Measurements from ENCODE around the gene ATP11A.

DNA sequence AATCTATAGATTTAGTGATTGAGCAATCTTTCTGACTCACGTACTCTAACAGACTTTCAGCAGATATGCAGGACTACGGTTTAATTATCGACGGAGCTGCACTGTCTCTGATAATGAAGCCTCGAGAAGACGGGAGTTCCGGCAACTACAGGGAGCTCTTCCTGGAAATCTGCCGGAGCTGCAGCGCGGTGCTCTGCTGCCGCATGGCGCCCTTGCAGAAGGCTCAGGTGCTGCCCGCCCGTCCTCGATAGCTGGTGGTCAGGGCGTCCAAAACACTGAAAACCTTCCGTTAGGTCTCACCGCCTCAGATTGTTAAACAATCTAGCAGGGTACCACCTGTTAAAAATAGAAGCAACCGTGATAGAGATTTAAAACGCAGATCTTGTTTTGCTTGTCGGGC is 166.0 kb downstream of the ATP11A start:
- no peak for TF ChIP-seq EZH2 (IDR thresholded peaks at IDR 0.05; ENCODE audit: borderline replicate concordance, low read depth, low read length, severe bottlenecking)
- TF ChIP-seq, protein P1, sequence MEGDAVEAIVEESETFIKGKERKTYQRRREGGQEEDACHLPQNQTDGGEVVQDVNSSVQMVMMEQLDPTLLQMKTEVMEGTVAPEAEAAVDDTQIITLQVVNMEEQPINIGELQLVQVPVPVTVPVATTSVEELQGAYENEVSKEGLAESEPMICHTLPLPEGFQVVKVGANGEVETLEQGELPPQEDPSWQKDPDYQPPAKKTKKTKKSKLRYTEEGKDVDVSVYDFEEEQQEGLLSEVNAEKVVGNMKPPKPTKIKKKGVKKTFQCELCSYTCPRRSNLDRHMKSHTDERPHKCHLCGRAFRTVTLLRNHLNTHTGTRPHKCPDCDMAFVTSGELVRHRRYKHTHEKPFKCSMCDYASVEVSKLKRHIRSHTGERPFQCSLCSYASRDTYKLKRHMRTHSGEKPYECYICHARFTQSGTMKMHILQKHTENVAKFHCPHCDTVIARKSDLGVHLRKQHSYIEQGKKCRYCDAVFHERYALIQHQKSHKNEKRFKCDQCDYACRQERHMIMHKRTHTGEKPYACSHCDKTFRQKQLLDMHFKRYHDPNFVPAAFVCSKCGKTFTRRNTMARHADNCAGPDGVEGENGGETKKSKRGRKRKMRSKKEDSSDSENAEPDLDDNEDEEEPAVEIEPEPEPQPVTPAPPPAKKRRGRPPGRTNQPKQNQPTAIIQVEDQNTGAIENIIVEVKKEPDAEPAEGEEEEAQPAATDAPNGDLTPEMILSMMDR (IDR thresholded peaks at IDR 0.05; ENCODE audit: borderline replicate concordance, extremely low read depth, low read length, poor library complexity, severe bottlenecking), result no peak

Measured in DND-41 (cell line).